Non-pigmented ciliary epithelial cell (primary cell): ENCODE measurements around the gene LCP1.
A peak's percentile ranks its signal among the peaks of the same experiment; 100 is the strongest.

ENCODE experiments used
- DNase-seq: peaks from one replicate; pipeline ENCODE4 v3.0.0-alpha.2; 2010; ENCODE audit warnings: low read depth

LCP1 gene

GRCh38 chr13:46126552-46127357 is 55.2 kb downstream of the LCP1 start:
- peak; percentile 27 for DNase-seq

GRCh38 chr13:46126056-46126455 is 55.9 kb downstream of the LCP1 start:
- no peak for DNase-seq

- DNase-seq: no peak
Measured at GRCh38 chr13:46124967-46125933, 56.7 kb downstream of the LCP1 start.

DNA sequence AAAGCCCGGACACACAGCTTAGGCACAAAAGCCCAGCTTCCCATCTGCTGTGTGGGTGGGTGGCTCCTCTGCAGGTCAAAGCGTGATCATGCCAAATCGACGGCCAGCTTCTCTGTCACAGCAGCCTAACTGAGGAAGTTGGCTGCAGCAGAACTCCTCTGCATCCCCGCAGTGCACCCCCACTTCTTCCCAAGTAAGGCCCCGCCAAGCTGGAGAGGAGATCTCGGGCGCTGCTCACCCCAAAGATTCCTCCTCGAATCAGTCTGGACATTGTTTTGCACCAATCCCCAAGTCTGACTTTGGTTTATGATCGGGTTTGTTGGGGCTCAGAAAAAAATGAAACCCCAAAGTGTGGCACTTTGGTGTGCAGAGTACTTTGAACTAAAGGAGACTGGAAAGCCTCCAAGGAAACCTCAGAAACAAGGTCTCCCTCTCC is 57.4 kb downstream of the LCP1 start:
- no peak for DNase-seq

- no peak for DNase-seq
Measured at GRCh38 chr13:46122304-46122703, 59.7 kb downstream of the LCP1 start.

- DNase-seq: no peak
Measured at GRCh38 chr13:46121597-46122163, 60.3 kb downstream of the LCP1 start.

- no peak for DNase-seq
Measured at GRCh38 chr13:46121033-46121432, 60.9 kb downstream of the LCP1 start.

DNA sequence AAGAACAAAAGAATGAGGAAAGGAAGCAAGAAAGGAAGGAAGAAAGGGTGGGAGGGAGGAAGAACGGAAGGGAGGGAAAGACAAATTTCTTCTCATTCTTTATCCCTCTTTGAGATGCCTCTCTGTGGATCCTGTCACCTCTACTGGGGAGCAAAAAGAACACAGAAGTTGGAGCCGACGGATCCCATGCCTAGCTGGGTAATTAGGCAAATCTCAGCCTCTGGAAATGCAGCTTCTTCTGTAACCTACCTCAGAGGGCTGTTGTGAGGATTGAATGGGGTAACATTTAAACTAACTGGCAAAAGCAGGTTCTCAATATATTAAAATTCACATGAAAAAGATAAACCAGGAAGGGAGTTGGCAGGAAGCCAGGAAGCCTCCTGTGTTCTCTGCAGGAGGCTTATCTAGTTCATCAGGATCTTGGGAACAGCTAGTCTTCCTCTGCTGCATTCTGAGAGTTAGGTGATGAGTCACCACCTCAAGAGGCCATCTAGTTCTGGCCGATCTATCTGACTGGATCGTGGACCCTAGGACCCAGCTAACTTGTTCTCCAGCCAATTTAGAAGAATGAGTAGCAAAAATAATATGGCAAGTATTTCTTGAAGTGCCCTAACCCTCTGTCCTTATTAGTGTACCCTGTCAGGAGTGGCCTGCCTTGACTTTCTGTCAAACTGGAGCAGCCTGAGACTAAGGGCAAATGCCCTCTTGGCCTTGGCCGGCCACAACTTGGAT is 61.9 kb downstream of the LCP1 start:
- peak; percentile 57 for DNase-seq

DNA sequence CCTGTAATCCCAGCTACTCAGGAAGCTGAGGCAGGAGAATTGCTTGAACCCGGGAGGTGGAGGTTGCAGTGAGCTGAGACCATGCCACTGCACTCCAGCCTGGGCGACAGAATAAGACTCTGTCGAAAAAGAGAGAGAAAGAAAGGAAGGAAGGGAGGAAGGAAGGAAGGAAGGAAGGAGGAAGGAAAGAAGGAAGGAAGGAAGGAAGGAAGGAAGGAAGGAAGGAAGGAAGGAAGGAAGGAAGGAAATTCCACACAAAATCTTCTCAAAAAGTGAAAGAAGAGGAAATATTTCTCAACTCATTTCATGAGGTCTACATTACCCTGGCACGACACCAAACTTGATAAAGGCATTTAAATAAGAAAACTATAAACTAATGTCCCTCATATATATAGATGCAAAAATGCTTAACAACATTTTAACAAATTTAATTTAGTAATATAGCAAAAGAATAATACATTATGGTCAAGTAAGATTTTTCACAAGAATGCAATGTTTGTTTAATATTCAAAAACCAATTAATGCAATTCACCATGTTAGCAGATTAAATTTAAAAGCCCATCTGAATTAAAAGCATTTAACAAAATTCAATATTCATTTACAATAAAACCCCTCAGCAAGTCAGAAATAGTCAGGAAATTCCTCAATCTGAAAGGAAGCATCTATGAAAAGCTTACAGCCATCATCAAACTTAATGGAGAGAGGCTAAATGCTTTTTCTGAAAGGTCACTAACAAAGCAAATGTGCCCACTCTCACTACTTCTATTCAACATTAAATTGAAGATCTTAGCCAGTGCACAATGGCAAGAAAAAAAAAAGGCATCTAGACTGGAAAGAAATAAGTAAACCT is 65.1 kb downstream of the LCP1 start:
- no peak for DNase-seq

- DNase-seq: no peak
Measured at GRCh38 chr13:46114613-46115012, 67.4 kb downstream of the LCP1 start.

- peak; percentile 27 for DNase-seq
Measured at GRCh38 chr13:46113596-46113995, 68.4 kb downstream of the LCP1 start.

- DNase-seq: no peak
Measured at GRCh38 chr13:46111151-46111550, 70.8 kb downstream of the LCP1 start.

DNA sequence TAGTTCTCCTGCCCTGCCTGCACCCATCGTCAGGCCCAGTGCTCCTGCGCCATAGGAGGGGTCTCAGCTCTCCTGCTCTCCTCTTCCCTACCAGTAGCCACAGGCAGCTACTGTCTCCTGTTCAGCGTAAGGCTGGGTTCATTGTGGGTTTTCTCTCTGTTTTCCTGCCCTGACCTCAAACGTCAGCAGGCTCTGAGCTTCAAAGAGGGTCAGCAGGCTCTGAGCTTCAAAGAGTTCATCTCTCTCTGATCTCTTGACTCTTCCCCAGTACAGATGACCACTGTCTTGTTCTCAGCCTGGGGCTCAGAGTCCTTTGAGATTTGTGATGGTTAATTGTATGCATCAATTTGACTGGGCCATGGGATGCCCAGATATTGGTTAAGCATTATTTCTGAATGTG is 72.5 kb downstream of the LCP1 start:
- DNase-seq: no peak

GRCh38 chr13:46106839-46107371 is 75.1 kb downstream of the LCP1 start:
- DNase-seq: no peak

DNA sequence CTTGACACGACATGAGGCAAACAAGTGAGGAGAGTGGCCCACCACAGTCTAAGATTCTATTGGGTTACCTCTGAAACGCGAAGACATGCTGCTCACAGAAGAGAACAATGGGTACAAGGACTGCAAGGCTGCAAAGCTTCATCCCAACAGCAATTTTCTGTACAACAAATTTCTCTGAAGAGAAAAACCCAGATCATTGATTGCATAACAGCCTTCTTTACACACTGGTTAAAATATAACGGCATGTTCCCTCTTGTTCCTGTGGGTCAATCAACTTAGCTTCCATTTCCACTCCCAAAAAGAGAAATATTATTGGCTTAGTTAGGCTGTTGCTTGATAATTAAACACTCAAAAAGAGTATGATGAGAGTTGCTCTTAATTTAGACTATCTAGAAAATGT is 77.1 kb downstream of the LCP1 start, which contains the start of gene CPB2:
CPB2 (minus strand) TSS at position 166 of the 400 bp plus-strand sequence; CDS start at position 142, 24 bp downstream.
- no peak for DNase-seq

DNA sequence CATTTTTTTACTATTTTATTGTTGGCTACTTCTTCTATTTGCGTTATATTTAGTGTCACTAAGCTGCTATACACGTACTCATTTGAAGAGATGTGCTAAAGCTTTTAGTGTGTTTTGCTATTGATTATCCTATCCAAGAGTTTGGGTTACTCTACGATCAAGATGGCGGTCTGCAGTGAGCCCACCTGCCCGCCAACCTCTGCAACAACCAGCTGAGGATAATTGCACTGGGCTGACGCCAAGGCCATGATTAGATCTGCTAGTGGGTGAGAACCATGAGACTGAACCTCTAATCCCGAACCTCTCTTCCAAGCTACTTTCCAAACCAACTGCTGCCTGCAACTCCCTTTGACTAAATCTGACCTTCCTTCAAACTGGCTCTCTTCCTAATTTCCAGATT is 78.9 kb downstream of the LCP1 start:
- DNase-seq: no peak

- no peak for DNase-seq
Measured at GRCh38 chr13:46102255-46102605, 79.7 kb downstream of the LCP1 start.

- DNase-seq: no peak
Measured at GRCh38 chr13:46101484-46102254, 80.3 kb downstream of the LCP1 start.

GRCh38 chr13:46101002-46101401 is 81.0 kb downstream of the LCP1 start:
- no peak for DNase-seq
